Measurements from ENCODE around the gene UGT2B10.
"Not testable (repeated sequence)": the region's sequence is repeated elsewhere in the genome, so short reads cannot be mapped to it uniquely, and the experiment has no call there.

Gene UGT2B10

GRCh38 chr4:68815617-68816409 is at the start of gene UGT2B10:
UGT2B10 (plus strand) TSS chr4:68815994; CDS start chr4:68816020, 26 bp downstream.
- H3K9me3 ChIP-seq (ENCODE audit: control insufficient read depth, insufficient read depth, low read length); H3K4me1 ChIP-seq (ENCODE audit: insufficient read depth, low read length); H3K36me3 ChIP-seq (ENCODE audit: insufficient read depth, low read length); H3K9ac ChIP-seq (ENCODE audit: low read depth, low read length): not testable (repeated sequence)

GRCh38 chr4:68771836-68772235 is 44.0 kb upstream of the UGT2B10 start:
- H3K9ac ChIP-seq (ENCODE audit: low read depth, low read length); H3K9me3 ChIP-seq (ENCODE audit: control insufficient read depth, insufficient read depth, low read length); H3K4me1 ChIP-seq (ENCODE audit: insufficient read depth, low read length); H3K36me3 ChIP-seq (ENCODE audit: insufficient read depth, low read length): not testable (repeated sequence)

- Histone ChIP-seq H3K36me3 (ENCODE audit: insufficient read depth, low read length) (no peaks in the 10 kb centered on the region), H3K9ac (ENCODE audit: low read depth, low read length) (no peak overlapping the region), H3K4me1 (ENCODE audit: insufficient read depth, low read length) (no peaks in the 10 kb centered on the region), H3K9me3 (ENCODE audit: control insufficient read depth, insufficient read depth, low read length) (no peaks in the 10 kb centered on the region; the same call in 1 of the 2 replicates)
These were observed 42.1 kb upstream of the UGT2B10 start for GRCh38 chr4:68773699-68774098.

- Histone ChIP-seq H3K9me3 (ENCODE audit: control insufficient read depth, insufficient read depth, low read length) (no peaks in the 10 kb centered on the region), H3K9ac (ENCODE audit: low read depth, low read length) (no peak overlapping the region), H3K36me3 (ENCODE audit: insufficient read depth, low read length) (no peaks in the 10 kb centered on the region), H3K4me1 (ENCODE audit: insufficient read depth, low read length) (no peaks in the 10 kb centered on the region)
These were observed 35.6 kb upstream of the UGT2B10 start for GRCh38 chr4:68780232-68780631.

- H3K36me3 ChIP-seq (ENCODE audit: insufficient read depth, low read length), result no peaks in the 10 kb centered on the region
- H3K4me1 ChIP-seq (ENCODE audit: insufficient read depth, low read length), result no peaks in the 10 kb centered on the region
- no peaks in the 10 kb centered on the region for H3K9me3 ChIP-seq (ENCODE audit: control insufficient read depth, insufficient read depth, low read length)
- H3K9ac ChIP-seq (ENCODE audit: low read depth, low read length), result no peak overlapping the region
These were observed 18.7 kb upstream of the UGT2B10 start for GRCh38 chr4:68797048-68797447.

GRCh38 chr4:68797618-68798017 is 18.2 kb upstream of the UGT2B10 start:
- H3K36me3 ChIP-seq (ENCODE audit: insufficient read depth, low read length), result no peaks in the 10 kb centered on the region
- no peaks in the 10 kb centered on the region for H3K9me3 ChIP-seq (ENCODE audit: control insufficient read depth, insufficient read depth, low read length)
- H3K9ac ChIP-seq (ENCODE audit: low read depth, low read length), result no peak overlapping the region
- no peaks in the 10 kb centered on the region for H3K4me1 ChIP-seq (ENCODE audit: insufficient read depth, low read length)

- H3K9me3 ChIP-seq (ENCODE audit: control insufficient read depth, insufficient read depth, low read length), result peaks cover 11% of the 10 kb centered on the region
- no peaks in the 10 kb centered on the region for H3K4me1 ChIP-seq (ENCODE audit: insufficient read depth, low read length)
- no peaks in the 10 kb centered on the region for H3K36me3 ChIP-seq (ENCODE audit: insufficient read depth, low read length)
- no peak overlapping the region for H3K9ac ChIP-seq (ENCODE audit: low read depth, low read length)
These were observed 12.8 kb upstream of the UGT2B10 start for GRCh38 chr4:68803013-68803412.

- H3K4me1 ChIP-seq (ENCODE audit: insufficient read depth, low read length), result no peaks in the 10 kb centered on the region
- H3K9me3 ChIP-seq (ENCODE audit: control insufficient read depth, insufficient read depth, low read length), result peaks cover 11% of the 10 kb centered on the region
- H3K9ac ChIP-seq (ENCODE audit: low read depth, low read length), result no peak overlapping the region
- H3K36me3 ChIP-seq (ENCODE audit: insufficient read depth, low read length), result no peaks in the 10 kb centered on the region
These were observed 7.7 kb upstream of the UGT2B10 start for GRCh38 chr4:68808060-68808459.

- Histone ChIP-seq H3K9ac (ENCODE audit: low read depth, low read length) (no peak overlapping the region), H3K4me1 (ENCODE audit: insufficient read depth, low read length) (no peaks in the 10 kb centered on the region), H3K9me3 (ENCODE audit: control insufficient read depth, insufficient read depth, low read length) (peaks cover 11% of the 10 kb centered on the region), H3K36me3 (ENCODE audit: insufficient read depth, low read length) (no peaks in the 10 kb centered on the region)
These were observed 4.9 kb upstream of the UGT2B10 start for GRCh38 chr4:68810919-68811318.

- not testable (repeated sequence) for H3K4me1 ChIP-seq (ENCODE audit: insufficient read depth, low read length); H3K9ac ChIP-seq (ENCODE audit: low read depth, low read length); H3K36me3 ChIP-seq (ENCODE audit: insufficient read depth, low read length); H3K9me3 ChIP-seq (ENCODE audit: control insufficient read depth, insufficient read depth, low read length)
These were observed 844 bp downstream of the UGT2B10 start for GRCh38 chr4:68816410-68817265.

- Histone ChIP-seq H3K36me3 (ENCODE audit: insufficient read depth, low read length) (no peaks in the 10 kb centered on the region), H3K4me1 (ENCODE audit: insufficient read depth, low read length) (no peaks in the 10 kb centered on the region; the same call in 1 of the 2 replicates), H3K9ac (ENCODE audit: low read depth, low read length) (no peak overlapping the region), H3K9me3 (ENCODE audit: control insufficient read depth, insufficient read depth, low read length) (no peaks in the 10 kb centered on the region)
These were observed 1.6 kb downstream of the UGT2B10 start for GRCh38 chr4:68817386-68817785.

GRCh38 chr4:68818030-68818462 is 2.3 kb downstream of the UGT2B10 start:
- H3K9ac ChIP-seq (ENCODE audit: low read depth, low read length); H3K9me3 ChIP-seq (ENCODE audit: control insufficient read depth, insufficient read depth, low read length); H3K36me3 ChIP-seq (ENCODE audit: insufficient read depth, low read length); H3K4me1 ChIP-seq (ENCODE audit: insufficient read depth, low read length): not testable (repeated sequence)

GRCh38 chr4:68831642-68832041 is 15.8 kb downstream of the UGT2B10 start:
- Histone ChIP-seq H3K9ac (ENCODE audit: low read depth, low read length) (no peak overlapping the region), H3K4me1 (ENCODE audit: insufficient read depth, low read length) (no peaks in the 10 kb centered on the region), H3K9me3 (ENCODE audit: control insufficient read depth, insufficient read depth, low read length) (no peaks in the 10 kb centered on the region), H3K36me3 (ENCODE audit: insufficient read depth, low read length) (no peaks in the 10 kb centered on the region)

GRCh38 chr4:68850293-68850692 is 34.5 kb downstream of the UGT2B10 start:
- no peaks in the 10 kb centered on the region for H3K36me3 ChIP-seq (ENCODE audit: insufficient read depth, low read length)
- H3K9ac ChIP-seq (ENCODE audit: low read depth, low read length), result no peak overlapping the region

GRCh38 chr4:68855771-68856170 is 40.0 kb downstream of the UGT2B10 start:
- Histone ChIP-seq H3K9me3 (ENCODE audit: control insufficient read depth, insufficient read depth, low read length) (peaks cover 12% of the 10 kb centered on the region), H3K4me1 (ENCODE audit: insufficient read depth, low read length) (no peaks in the 10 kb centered on the region), H3K9ac (ENCODE audit: low read depth, low read length) (no peak overlapping the region), H3K36me3 (ENCODE audit: insufficient read depth, low read length) (no peaks in the 10 kb centered on the region)

More at GRCh38 chr4:68850293-68850692, 34.5 kb downstream of the UGT2B10 start:
- no peaks in the 10 kb centered on the region; the same call in 1 of the 2 replicates for H3K9me3 ChIP-seq (ENCODE audit: control insufficient read depth, insufficient read depth, low read length)
- H3K4me1 ChIP-seq (ENCODE audit: insufficient read depth, low read length), result no peaks in the 10 kb centered on the region
